Stimulated activated CD8-positive, alpha-beta memory T cell treated with anti-CD3 and anti-CD28 coated beads, Interleukin-7, amount 100 ng/mL, for 48 hours (primary cell): ENCODE data around the gene ADGRF3.
"Not testable (repeated sequence)": the region's sequence is repeated elsewhere in the genome, so short reads cannot be mapped to it uniquely, and the experiment has no call there.

ENCODE experiments used
- DNase-seq, 2 donors: peaks; one replicate each; pipeline ENCODE4 v3.0.0-alpha.2; 2020; ENCODE audit warnings: low read depth in 1 of 2; ENCODE audit errors: extremely low read depth in 1 of 2

Gene ADGRF3, protein sequence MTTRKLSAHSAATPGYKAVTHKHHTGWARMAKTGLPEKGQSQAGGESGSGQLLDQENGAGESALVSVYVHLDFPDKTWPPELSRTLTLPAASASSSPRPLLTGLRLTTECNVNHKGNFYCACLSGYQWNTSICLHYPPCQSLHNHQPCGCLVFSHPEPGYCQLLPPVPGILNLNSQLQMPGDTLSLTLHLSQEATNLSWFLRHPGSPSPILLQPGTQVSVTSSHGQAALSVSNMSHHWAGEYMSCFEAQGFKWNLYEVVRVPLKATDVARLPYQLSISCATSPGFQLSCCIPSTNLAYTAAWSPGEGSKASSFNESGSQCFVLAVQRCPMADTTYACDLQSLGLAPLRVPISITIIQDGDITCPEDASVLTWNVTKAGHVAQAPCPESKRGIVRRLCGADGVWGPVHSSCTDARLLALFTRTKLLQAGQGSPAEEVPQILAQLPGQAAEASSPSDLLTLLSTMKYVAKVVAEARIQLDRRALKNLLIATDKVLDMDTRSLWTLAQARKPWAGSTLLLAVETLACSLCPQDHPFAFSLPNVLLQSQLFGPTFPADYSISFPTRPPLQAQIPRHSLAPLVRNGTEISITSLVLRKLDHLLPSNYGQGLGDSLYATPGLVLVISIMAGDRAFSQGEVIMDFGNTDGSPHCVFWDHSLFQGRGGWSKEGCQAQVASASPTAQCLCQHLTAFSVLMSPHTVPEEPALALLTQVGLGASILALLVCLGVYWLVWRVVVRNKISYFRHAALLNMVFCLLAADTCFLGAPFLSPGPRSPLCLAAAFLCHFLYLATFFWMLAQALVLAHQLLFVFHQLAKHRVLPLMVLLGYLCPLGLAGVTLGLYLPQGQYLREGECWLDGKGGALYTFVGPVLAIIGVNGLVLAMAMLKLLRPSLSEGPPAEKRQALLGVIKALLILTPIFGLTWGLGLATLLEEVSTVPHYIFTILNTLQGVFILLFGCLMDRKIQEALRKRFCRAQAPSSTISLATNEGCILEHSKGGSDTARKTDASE

DNA sequence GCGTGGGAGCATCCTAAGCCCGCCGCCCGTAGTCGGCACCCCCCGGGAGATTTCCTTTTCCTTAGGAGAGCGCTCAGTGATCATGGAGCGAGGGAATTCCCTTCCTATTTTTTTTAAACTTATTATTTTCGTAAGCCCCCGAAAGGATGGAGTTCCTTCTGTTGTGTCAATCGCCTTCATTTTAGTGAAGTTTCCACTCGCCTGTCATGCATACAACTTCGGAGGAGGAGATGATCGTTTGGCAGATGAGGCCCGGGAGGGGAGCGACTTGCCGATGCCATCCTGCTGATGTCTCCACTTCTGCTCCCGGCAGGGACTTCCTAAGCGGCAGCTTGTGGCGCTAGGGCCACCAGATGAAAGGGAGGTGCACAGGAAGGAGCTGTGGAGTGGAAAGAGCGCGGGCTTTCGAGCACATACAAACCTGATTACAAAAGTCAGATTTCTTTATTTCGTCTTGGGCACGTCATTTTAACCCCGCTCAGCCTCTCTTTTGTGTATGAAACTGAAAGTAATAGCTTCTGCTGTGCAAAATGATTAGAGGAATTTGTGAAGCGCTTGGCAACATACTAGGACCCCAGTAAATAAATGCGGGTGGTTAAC lies at the start of gene ADGRF3:
TSS of gene ADGRF3 (minus strand) at position 336 of the 600 bp plus-strand sequence. CDS start 555 bp downstream, outside the sequence.
- peak; percentile 33 to 56 for DNase-seq

DNA sequence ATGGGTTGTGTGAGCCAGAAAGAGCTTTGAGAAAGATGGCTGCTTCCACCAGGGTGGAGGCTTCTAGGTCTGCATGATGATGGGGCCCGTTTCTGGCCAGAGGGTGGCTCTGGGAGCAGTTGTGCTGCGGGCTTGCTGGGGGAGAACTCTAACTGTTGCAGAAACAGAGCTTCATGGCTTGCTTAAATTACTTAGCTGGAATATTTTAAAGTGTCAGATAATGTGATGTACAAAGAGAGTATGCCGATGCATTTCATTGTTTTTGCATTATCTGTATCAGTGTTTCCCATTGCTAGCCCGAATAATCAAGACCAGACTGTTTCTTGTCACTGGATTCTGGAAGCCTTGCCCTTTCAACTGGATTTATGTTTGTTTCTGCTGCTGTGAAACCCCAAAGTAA lies 48.8 kb upstream of the ADGRF3 start:
- no peak for DNase-seq

DNA sequence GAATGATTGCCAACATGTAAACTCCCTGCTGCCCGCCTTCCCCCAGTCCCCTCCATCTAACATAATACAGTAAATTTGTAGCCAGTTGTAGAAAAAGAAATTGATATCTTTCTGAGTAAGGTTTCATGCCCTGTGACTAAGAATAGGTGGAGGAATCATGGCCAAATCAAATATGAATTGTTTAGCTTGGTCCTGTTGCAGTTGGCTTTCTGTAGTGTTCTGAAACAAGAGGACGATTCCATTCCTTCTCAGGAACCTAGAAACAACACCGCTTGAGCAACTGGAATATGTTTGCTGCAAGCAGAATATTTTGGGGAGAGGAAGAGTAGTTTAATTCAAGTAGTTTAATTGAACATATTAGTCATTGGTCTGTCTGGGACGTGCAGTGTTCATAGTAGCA lies 48.1 kb upstream of the ADGRF3 start:
- DNase-seq = no peak

DNA sequence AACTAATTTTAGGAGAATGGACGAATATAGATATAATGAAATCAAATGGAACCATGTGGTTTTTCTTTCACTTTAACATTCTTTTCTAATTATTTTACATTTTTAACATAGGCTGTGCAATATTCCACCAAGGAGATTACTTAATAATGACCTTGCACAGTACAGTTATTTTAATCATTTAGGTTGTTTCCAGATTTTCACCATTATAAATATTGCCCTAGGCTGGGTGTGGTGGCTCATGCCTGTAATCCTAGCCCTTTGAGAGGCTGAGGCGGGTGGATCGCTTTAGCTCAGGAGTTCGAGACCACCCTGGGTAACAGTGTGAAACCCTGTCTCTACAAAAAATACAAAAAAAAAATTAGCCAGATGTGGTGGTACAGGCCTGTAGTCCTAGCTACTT lies 40.6 kb upstream of the ADGRF3 start:
- DNase-seq = no peak

DNA sequence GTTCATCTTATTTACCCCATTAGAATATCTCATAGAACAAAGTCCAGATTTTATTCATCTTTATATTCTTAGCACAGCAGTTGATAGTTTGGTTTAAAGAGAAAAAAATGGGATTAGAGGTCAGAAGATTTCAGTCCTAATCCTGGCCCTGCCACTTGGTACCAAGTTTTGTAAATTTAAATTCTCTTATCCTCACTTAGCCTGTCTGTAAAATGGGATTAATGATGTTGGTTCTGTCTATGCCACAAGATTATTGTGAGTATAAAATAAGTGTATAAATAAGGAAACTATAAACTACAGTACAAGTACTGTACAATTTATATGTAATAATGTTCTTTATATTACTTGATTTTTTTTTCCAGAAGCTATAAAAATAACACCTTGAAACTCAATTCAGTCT lies 38.0 kb upstream of the ADGRF3 start:
- no peak for DNase-seq

DNA sequence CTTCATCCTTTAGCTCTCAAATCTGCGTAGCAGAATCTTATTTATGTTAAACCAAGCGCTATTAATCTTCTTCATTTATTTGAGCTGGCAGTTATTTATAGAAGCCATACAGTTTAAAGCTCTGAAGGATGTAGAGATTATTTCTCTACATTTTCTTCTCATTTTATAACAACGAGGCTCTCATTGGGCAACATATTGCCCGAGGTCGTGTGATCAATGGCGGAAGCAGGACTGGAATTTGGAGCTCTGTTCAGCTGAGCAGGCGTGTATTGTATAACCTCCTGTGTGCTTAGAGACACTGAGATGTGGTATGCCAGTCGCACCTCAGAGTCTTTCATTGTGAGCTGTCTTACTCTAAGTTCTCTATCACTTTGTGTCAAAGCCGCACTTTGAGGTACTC lies 37.6 kb upstream of the ADGRF3 start:
- no peak for DNase-seq

DNA sequence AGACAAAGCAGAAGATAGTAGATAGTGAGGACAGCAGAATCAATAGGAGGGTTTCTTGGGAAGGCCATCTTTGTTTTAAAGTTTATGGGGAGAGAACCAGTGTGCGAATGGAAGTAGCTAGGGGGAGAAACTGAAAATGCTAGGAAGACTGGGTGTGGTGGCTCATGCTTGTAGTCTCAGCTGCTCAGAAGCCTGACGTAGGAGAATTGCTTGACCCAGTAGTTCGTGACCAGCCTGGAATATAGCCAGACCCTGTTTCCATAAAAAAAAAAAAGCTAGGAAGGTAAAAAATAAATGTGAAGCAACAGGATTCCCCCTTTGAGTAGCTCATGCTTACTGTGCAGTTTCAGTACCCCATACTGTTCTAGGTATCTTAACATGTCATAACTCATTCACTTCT lies 36.0 kb upstream of the ADGRF3 start:
- no peak for DNase-seq

DNA sequence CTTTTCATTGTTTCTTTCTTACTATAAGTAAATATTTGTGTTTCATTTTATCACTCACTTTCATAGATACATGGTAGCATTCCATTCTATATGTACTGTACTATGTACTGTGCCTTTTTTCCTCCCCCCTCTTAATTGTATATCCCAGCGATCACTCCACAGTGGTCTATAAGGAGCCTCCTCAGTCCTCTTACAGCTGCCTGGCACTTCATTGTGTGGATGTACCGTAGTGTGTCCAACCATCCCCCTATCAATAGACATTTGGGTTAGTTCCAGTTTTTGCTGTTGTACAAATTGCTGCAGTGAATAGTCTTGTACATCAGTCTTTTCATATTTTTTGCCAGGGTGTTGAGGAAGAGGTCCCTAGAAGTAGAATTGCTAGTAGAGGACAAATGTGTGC lies 33.7 kb upstream of the ADGRF3 start:
- DNase-seq = no peak

DNA sequence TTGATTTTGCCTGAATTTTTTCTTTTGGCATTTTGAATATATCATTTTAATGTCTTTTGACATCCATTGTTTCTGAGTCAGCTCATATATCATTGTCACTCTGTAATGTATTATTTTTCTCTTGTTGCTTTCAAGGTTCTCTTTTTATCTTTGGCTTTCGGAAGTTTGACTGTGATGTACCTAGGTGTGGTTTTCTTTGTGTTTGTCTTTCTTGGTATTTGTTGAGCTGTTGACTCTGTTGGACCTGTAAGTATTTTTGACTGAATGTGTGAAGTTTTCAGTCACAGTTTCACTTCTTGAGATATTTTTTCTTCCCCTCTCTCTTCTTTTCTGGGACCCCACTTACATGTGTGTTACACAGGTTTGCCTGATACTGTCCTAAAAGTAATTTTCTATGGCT lies 30.2 kb upstream of the ADGRF3 start:
- no peak for DNase-seq

DNA sequence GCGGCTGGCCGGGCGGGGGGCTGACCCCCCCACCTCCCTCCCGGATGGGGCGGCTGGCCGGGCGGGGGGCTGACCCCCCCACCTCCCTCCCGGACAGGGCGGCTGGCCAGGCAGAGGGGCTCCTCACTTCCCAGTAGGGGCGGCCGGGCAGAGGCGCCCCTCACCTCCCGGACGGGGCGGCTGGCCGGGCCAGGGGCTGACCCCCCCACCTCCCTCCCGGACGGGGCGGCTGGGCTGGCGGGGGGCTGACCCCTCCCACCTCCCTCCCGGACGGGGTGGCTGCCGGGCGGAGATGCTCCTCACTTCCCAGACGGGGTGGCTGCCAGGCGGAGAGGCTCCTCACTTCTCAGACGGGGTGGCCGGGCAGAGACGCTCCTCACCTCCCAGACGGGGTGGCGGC lies 24.3 kb upstream of the ADGRF3 start:
- not testable (repeated sequence) for DNase-seq

DNA sequence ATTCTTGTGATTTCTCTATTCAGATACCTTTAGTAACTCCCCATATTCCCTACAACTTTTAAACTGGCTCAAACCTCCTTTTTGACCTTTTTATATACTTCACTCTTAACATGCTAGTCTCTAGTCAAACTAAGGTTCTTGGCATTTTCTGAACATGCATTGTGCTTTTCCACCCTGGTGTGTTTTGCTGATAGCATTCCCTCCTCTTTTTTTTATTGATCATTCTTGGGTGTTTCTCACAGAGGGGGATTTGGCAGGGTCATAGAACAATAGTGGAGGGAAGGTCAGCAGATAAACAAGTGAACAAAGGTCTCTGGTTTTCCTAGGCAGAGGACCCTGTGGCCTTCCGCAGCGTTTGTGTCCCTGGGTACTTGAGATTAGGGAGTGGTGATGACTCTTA lies 23.1 kb upstream of the ADGRF3 start:
- not testable (repeated sequence) for DNase-seq

DNA sequence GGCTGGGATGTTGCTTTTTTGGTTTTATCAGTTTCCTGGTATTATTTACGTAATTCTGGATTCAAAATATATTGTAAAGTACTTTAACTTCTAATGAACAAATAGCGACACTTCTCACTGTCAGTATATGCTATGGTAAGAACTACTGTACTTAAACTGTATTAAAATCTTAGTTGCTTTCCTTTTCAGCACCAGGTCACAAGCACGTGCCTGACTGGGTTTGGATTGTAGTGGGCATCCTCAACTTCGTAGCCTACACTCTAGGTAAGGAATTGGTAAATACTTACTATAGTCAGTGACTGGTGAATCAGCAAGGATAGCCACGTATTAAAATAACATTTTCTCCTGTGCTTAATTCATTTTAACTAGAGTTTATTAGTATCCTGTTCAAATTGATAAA lies 20.4 kb upstream of the ADGRF3 start:
- DNase-seq = no peak

DNA sequence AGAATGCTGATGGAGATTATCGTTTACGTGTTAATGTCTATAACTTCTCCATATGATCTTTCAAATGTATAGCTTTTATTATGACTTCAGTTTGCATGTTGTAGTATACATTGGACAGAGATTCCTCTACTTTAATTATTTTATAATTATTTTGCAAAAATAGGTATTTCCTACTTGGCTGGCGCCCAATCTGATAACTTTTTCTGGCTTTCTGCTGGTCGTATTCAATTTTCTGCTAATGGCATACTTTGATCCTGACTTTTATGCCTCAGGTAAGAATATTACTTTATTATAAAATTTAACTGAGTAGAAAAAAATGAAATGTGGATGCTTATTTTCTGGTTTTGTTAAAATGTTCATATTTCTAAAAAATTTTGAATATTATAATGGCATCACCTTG lies 18.1 kb upstream of the ADGRF3 start:
- DNase-seq = no peak

DNA sequence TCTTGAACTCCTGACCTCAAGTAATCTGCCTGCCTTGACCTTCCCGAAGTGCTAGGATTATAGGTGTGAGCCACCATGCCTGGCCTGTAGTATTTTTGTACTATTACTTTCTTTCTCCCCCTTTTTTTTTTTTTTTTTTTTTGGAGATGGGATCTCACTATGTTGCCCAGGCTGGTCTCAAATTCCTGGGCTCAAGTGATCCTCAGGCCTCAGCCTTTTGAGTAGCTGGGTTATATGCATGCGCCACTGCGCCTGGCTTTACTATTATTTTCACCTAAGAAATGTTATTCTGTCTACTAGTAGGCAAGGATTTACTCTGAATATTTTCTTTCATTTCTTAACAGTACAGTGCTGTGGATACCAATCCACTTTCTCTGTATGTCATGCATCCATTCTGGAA lies 17.4 kb upstream of the ADGRF3 start:
- DNase-seq = no peak

DNA sequence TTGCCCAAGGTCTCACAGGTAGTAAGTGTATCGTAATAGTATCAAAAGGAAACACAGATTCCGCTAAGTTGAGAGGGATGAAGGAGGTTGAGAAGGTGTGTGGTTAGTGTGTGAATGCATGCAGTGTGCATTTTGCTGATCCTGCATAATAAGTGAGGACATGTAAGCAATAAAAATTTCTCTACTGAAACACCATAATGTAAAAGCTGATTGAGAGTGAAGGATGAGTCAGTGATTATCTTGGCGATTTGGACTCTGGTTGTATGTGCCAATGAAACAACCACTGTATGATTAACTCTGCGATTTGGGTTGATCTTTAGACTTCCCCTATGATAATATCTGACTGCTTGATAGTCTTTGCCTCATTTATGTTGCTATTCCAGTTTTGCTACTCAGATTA lies 16.7 kb upstream of the ADGRF3 start:
- no peak for DNase-seq

DNA sequence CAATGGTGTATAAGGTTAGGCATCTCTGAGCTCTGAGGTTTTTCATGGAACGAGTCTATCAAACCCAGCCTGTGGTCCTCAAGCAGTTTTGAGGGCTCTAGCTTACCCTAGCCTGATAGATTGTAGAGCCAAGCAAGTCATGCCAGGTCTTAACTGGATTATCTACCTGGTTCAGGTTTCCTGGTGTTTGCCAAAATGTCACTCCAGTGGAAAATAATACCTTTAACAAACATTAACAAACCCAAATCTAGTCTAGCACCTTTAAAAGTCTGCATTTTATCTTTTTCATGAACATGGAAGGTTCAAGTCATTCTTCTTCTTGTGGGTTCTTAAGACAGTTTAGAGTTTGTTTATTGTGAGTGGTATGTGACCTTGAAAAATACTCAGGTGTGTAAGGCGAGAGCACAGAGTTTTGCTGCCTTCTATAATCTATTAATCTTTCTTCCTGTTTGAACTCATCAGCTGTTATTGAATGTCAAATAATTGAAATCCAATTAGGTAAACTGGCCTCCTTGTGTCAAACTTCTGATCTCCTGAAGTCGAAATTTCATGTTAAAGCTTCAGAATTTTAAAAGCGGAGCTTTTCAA lies 13.4 kb upstream of the ADGRF3 start:
- no peak for DNase-seq

DNA sequence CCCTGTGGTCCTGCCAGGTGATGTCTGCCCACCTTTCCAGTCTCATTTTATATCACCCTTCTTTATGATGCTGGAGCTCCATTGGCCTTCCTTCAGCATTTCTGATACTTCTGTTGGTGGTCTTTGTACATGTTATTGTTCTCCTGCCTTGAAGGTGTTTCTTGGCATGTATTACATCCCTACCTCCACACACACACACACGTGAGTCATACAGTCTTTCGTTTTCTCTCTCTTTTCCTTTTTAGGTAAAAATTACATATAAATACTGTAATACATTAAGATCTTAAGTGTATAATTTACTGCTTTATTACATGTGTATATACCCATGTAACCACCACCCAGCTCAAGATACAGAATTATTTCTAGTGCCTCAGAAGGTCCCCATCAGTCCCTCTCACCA lies 10.2 kb upstream of the ADGRF3 start:
- DNase-seq = no peak

DNA sequence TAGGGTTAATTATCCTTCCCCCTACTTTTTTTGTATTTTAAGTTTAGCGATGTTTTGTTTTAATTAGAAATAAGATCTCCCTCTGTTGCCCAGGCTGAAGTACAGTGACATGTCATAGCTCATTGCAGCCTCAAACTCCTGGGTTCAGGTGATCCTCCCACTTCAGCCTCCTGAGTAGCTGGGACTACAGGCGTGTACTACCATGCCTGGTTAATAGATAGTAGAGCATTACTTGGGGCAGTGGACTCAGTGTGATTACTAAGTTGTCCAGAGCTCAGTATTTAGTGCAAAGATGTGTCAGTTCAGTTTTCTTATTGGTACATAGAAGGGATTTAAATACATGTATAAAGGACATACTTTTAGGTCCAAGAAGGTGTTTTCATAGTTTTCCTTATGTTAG lies 9.5 kb upstream of the ADGRF3 start:
- no peak for DNase-seq

DNA sequence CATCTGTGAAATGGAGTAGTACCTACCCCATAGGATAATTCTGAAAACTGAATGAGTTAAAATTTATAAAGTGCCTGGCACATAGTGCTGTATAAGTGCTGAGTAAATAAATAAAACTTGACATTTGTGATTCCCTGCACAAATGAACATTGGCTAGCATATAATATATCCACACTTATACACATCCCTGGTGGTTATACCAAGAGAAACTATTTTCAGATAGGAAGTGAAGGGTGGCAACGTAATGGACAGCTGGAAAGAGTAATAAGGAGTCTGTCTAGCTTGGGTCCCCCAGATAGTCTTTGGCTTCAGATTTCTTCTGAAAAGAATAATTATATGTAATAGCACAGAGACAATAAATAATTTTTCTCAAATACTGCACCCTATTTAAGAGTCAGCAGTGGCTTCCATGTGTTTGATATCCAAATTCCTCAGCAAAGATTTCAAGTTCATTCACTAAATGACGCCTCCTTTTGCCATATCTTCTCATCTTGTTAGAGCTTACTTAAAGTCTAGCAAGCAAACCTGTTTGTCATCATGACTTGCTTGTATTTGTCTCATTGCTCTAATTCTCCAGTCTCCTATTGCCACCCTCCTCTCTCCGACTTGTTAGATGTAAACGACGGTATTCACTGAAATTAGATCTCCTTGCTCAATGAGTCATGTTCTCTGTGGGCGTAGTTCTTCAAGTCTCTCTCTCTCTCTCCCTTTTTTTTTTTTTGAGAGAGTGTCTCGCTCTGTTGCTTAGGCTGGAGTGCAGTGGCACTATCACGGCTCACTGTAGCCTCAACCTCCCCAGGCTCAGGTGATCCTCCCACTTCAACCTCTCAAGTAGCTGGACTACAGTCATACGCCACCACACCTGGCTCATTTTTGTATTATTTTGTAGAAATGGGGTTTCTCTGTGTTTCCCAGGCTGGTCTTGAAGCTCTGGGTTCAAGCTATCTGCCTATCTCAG lies 8.7 kb upstream of the ADGRF3 start:
- DNase-seq = no peak

DNA sequence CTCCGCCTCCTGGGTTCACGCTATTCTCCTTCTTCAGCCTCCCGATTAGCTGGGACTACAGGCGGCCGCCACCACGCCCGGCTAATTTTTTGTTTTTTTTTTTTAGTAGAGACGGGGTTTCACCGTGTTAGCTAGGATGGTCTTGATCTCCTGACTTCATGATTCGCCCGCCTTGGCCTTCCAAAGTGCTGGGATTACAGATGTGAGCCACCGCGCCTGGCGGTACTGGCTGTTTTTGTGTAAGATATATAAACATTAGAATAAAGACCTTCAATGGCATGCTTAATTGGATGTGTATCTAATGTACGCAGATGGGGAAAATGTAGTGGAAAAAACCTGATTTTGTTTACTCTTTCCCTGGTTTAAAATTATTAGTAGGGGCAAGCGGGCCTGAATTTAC lies 7.9 kb upstream of the ADGRF3 start:
- DNase-seq = not testable (repeated sequence)
